GM18951 (cell line): Measurements from ENCODE around the gene JMJD6.
"Not testable (repeated sequence)": the region's sequence is repeated elsewhere in the genome, so short reads cannot be mapped to it uniquely, and the experiment has no call there.

Source experiments
- POLR2A ChIP-seq: IDR thresholded peaks from 4 replicates; pipeline ENCODE4 v1.6.1; 2011; ENCODE audit warnings: mild to moderate bottlenecking; ENCODE audit not compliant: insufficient read length, insufficient read depth; ENCODE audit errors: extremely low read depth
- in situ Hi-C: fragments of 300-500 bp; cut with MboI; formaldehyde crosslinking; loops from one replicate; pipeline ENCODE4 v1.12.0; 2022; ENCODE audit warnings: low sequenced_read_pairs, mixed read lengths, inconsistent platforms; ENCODE audit not compliant: unreplicated experiment

JMJD6 gene

DNA sequence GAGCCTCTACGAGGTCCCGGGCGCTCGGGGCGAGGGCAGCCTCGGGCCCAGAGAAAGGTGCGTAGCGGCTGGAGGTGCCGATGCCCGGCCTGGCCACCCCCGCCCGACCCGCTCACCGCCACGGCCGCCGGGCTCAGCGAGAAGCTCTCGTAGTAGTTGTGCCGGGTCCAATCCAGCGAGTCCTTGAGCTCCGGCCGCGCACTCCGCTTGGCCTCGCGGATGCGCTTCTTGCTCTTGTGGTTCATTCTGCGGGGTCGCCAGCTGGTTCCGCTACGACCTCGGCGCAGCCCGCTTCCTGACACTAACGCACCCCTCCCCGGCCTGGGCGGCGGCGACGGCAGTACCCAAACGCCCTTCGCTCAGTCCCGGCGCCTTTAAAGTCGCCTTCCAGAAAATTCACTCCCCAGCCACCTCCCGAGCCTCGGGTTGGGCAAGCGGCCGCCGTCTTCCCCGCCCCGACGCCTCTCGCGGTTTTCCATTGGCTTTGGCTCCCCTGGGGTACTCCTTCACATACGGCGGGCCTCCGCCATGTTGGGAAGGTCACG, at the start of gene JMJD6:
Gene JMJD6 (minus strand): TSS at position 376 of the 545 bp plus-strand sequence. CDS start 131 bp downstream, at position 245.
- TF ChIP-seq POLR2A, result peak; percentile 69
- in situ Hi-C loops, result no loop called here

DNA sequence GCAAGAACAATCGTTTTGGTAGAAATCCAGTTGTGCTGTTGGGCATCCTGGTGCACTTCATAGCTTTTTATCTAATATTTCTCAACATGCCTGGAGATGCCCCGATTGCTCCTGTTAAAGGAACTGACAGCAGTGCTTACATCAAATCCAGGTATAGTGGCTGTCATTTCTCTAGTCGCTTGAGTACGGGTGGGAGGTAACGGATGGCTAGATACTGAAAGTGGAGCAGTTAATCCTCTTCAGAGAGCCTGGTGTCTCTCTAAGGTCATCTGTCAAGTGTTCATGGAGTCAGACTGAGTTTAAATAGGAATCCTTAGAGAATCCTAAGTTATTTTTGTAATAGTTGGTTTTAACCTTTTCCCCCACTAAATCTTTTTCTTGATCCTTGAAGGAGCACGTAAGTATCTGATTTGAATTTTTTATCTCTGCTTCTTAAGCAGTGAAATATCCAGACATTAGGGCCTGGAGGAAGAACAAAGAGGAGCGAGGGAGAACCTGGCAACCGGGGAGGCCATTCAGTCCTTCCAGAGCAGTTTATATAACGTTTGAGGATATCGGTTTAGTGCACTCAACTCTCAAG, 48.7 kb upstream of the JMJD6 start:
- no peak for TF ChIP-seq POLR2A
- in situ Hi-C loops, result no loop called here

DNA sequence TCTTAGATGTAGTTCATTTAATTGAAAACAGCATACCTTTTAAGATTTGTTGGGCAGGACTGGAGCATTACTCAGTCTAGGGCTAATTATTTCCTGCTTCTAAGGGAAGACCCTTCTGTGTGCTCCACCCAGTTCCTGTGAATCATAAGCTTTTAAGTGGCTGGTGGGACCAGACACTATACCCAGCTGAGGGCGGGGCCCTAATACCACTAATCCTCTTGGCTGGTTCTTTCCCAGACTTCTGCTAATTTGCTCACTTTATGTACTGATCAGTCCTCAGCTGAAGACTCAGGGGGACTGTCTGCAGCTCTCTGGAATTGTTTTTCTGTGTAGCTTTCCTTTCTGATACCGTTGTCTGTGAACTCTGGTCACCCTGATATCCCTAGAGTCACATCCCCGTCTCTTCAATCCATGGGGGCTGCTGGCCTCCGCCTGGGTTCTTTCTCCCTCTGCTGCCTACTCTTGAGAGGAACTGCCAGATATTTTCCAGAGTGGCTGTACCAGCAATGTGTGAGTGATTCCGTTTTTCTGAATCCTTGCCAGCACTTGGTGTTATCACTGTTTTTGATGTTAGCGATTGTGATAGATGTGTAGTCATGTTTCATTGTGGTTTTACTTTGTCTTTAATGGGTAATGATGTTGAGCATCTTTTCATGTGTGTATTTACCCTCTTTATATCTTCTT, 46.6 kb upstream of the JMJD6 start:
- in situ Hi-C loops, result no loop called here
- TF ChIP-seq POLR2A, result no peak

DNA sequence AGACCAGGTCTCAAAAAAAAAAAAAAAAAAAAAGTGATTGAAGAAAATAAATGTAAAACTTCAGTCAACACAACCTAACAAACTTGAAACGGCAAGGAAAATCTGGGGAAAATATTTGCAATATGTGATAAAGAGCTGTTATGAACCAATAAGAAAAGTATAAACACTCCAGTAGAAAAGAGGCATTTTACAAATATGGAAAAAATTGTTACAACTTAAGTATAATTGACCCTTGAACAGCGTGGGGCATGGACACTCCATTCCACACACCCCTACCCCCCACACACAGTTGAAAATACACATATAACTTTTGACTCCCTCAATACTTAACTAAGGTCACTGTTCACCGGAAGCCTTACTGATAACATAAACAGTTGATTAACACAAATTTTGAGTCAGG, 32.2 kb upstream of the JMJD6 start:
- in situ Hi-C loops, result no loop called here

DNA sequence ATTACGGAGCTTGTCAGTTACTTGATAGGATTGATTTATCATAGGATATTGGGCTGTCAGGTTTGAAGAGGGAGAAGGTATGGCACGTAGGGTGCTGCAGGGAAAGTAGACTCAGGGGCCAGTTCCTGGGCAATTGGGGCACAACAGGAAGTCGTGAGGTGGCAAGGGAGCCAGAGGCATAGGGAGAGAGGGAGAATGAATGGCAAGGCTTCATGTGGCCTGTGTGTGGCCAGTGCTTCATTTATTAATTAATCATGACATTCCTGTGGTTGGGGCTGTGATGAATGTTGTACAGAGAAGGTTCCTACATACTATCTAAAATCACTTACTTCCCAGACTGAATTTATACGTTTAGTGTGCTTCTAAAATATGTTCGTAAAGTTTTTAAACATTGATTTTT, 30.9 kb upstream of the JMJD6 start:
- no peak for TF ChIP-seq POLR2A
- in situ Hi-C loops, result no loop called here

More for the DNA sequence above, 32.2 kb upstream of the JMJD6 start:
- no peak for TF ChIP-seq POLR2A

DNA sequence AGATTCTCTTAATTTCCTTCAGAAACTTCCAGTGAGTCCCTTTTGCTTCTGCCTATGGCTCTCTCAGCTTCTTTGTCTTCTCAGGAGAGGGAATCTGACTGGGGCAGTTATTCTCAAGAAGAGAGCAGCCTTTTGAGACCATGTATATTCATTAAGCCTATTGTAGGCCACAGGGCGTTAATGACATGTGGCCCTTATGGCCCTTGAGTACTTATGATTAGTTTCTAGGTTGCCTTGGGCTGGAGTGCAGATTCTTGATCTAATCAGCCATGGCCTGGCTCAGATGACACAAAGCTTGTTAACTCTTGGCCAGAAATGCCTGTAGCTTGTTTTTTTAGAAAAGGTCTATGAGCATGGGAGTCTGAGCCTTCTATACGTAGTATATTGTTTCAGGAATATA, 28.9 kb upstream of the JMJD6 start:
- in situ Hi-C loops, result no loop called here
- TF ChIP-seq POLR2A, result no peak

DNA sequence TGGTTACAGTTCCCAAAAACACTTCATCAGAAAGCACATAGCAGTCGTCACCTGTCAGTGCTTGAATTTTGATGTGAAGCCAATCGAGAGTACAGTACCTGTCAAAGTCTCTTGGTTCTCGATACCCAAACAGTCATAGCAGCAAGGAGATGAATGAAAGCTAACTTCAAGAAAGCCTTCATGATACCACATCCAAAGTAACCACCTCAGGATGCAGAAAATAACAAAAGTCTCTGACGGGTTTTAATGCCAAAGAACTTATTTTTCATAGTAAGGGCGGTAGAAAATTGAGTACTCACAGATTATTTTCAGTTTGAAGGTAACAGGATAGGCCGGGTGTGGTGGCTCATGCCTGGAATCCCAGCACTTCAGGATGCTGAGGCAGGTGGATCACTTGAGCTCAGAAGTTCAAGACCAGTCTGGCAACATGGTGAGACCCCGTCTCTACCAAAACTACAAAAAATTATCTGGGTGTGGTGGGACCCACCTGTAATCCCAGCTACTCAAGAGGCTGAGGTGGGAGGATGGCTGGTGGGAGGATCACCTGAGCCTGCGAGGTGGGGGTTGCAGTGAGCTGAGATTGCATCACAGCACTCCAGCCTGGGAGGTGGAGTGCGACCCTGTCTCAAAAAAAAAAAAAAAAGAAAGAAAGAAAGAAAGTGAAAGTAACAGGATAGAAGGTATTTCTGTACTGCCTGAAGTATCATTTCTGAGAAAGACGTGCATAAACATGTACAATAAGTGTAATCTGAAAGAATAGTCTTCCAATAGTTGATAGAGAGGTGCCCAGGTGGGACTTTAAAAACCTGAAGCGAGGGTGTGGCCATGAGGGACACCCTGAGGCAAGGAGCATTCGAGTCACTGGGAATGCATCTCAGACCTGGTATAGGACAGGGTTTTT, 26.9 kb upstream of the JMJD6 start:
- in situ Hi-C loops, result no loop called here
- no peak for TF ChIP-seq POLR2A

DNA sequence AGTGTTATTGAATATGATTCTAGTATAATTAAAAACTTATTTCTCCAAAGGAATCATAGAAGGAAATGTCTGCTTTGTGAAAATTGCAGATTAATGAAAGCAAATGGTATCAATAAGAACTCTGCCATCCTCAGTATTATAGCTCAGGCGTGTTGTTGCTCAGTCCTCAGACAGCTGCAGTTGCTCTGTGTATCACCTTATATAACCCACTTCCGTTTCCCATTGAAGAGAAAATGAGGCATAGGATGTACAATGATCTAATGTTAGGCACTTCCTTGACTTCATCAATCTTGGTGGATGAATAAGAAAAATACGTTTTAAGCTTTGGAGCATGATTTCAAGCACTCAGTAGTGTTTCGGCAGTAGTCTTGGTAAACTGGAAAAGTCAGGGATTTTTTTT, 25.6 kb upstream of the JMJD6 start:
- TF ChIP-seq POLR2A, result no peak
- in situ Hi-C loops, result no loop called here

DNA sequence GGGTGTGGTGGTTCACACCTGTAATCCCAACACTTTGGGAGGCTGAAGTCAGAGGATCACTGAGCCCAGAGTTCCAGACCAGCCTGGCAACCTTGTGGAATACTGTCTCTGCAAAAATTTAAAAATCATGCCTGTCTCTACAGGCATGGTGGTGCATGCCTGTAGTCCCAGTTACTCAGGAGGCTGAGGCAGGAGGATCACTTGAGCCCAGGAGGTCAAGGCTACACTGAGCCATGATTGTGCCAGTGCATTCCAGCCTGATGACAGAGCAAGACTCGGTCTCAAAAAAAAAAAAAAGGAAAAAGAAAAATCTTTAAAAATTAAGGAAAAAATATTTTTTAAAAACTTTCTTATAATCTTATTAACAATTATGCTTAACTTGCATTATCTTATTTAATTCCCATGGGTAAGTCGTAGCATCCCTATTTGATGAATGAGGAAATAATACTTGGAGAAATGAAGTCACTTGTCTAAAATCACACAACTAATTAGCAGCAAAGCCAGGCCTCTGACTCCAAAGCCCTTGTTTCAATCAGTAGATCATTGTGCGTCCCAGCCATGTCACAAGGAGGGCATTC, 25.1 kb upstream of the JMJD6 start:
- in situ Hi-C loops, result no loop called here
- TF ChIP-seq POLR2A, result no peak

DNA sequence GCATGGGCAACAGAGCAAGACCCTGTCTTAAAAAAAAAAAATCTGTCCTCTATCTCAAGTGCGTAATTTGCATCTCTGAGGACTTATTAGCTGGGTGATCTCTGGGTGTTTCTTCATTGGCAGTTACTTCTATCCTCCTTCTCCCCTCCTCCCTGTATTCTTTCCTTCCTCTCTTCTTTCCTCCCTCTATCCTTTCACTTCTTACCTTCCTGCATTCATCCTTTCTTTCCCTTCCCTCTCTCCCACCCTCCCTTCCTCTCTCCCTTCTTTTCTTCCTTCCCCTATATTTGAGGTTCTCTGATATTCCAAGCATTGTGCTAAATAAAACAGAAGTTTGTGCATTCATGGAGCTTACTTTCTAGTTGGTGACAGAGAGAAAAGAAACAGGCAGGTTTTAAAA, 22.3 kb upstream of the JMJD6 start:
- in situ Hi-C loops, result no loop called here
- no peak for TF ChIP-seq POLR2A

DNA sequence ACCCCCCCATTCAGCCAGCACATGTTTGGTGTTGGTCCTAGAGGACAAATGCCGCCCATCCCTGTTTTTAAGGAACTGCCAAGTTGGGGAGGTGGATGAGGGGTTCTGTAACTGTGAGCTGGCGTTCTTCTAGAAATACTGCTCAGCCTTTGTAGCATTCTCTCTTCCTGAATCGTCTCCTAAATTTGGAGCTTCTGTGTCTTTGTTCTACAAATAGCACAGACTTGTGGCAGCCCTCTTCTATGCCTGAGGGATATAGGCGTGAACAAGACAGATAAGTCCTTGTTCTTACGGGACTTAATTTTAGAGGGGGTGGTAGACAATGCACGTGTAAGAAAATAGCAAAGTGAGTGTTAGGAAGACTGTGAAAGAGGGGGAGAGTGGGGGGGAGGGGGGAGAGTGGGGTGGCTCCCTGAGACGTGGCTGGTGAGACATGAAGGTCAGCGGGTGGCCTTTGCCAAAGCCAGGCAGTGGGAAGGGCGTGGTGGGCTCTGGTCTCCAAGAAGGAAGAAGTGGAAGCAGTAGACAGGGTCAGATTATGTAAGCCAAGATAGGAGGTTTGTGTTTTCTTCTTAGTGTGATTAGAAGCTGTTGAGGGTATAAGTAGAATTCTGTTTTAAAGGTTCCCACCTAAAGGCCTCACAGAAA, 21.4 kb upstream of the JMJD6 start:
- TF ChIP-seq POLR2A, result no peak
- in situ Hi-C loops, result no loop called here

DNA sequence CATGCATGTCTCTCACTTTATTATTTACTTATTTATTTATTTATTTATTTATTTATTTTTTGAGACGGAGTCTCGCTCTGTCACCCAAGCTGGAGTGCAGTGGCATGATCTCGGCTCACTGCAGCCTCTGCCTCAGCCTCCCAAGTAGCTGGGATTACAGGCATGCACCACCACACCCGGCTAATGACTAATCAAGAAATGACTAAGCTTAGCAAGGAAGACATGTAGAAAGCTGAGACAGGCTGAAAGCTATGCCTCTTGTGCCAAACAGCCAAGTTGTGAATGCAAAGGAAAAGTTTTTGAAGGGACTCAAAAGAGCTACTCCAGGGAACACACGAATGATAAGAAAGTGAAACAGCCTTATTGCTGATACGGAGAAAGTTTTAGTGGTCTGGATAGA, 19.4 kb upstream of the JMJD6 start:
- in situ Hi-C loops, result not testable (repeated sequence)

DNA sequence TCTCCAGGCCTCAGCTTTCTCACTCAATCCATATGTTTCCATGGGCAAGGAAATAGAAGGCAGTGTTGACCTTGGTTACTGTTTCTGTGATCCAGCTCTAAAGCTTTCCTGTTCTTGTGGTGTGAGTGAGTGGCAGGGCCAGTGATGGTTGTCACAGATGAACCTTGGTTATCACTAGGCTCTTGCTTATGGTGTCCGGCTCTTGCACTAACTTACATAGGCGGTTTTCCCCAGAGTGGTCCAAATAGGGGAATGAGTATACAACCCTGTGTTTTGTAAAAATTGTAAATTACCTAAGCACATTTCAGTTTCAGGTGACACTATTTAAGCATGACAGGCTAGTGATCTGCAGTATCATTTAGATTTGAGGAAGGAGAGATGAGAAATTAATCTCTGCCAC, 18.3 kb upstream of the JMJD6 start:
- TF ChIP-seq POLR2A, result no peak
- in situ Hi-C loops, result no loop called here

DNA sequence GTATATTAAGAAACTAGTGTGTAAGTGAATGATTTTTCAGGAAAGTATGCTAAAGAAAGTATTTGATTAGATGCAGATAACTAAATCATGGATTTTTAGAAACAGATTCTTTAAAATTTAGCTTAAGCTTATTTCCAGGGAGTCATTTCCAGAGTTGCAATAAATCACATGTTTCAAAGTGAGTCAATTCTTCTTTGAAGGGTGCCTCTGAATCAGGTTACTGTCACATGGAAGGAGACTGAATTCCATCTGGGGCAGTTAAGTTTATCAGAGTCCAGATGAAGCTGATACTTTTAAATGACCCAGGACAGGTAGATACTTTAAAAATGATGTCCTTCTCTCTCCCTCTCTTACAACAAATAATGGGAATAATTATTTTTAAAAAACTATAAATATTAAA, 16.6 kb upstream of the JMJD6 start:
- in situ Hi-C loops, result no loop called here
- no peak for TF ChIP-seq POLR2A
